ENCODE data around the gene CMTM6. TPM values are rescaled to one million over a fixed set of nuclear protein-coding genes. Genes with fewer than 3 reads are reported as not detected.
"Not testable (repeated sequence)": the region's sequence is repeated elsewhere in the genome, so short reads cannot be mapped to it uniquely, and the experiment has no call there.

Gene CMTM6
- total RNA-seq, 1 donor from 2014 or later = 53.6 TPM

- not testable (repeated sequence) for H3K27ac ChIP-seq (ENCODE audit: low read depth, low read length); H3K4me3 ChIP-seq (ENCODE audit: insufficient read depth, low read depth, low read length); H3K4me1 Mint-ChIP-seq (ENCODE audit: low read depth, unreplicated experiment); FAIRE-seq; H3K9me3 Mint-ChIP-seq (ENCODE audit: unreplicated experiment); H3K4me1 ChIP-seq (ENCODE audit: insufficient read depth, low read length); H3K9me3 ChIP-seq (ENCODE audit: insufficient read depth, low read depth, low read length); H3K4me2 ChIP-seq (ENCODE audit: low read length); H3K36me3 Mint-ChIP-seq (ENCODE audit: low read depth, unreplicated experiment); H3K27me3 Mint-ChIP-seq (ENCODE audit: low read depth, unreplicated experiment); DNase-seq (ENCODE audit: low read depth); H3K36me3 ChIP-seq (ENCODE audit: insufficient read depth, low read length); H3K79me2 ChIP-seq (ENCODE audit: insufficient read depth, low read length); H4K20me1 ChIP-seq (ENCODE audit: insufficient read depth, low read length); H2AFZ ChIP-seq (ENCODE audit: low read depth, low read length); H3K27me3 ChIP-seq (ENCODE audit: insufficient read depth, low read length); H3K9ac ChIP-seq (ENCODE audit: low read length); H3K4me3 Mint-ChIP-seq (ENCODE audit: unreplicated experiment)
- peak overlapping the region; percentile 2 for H3K27ac Mint-ChIP-seq (ENCODE audit: unreplicated experiment)
These were observed 41.7 kb downstream of the CMTM6 start for GRCh38 chr3:32460817-32461496.

- no peaks in the 10 kb centered on the region for H3K27me3 Mint-ChIP-seq (ENCODE audit: low read depth, unreplicated experiment)
- H3K4me2 ChIP-seq (ENCODE audit: low read length) = no peak overlapping the region
- no peaks in the 10 kb centered on the region for H3K79me2 ChIP-seq (ENCODE audit: insufficient read depth, low read length)
- H3K9me3 Mint-ChIP-seq (ENCODE audit: unreplicated experiment) = no peaks in the 10 kb centered on the region
- H3K36me3 Mint-ChIP-seq (ENCODE audit: low read depth, unreplicated experiment) = peaks cover 7% of the 10 kb centered on the region
- TF ChIP-seq CTCF (IDR thresholded peaks at IDR 0.05; ENCODE audit: insufficient read depth, low read depth, low read length) (no peak), EZH2 (IDR thresholded peaks at IDR 0.05; ENCODE audit: insufficient read depth, low read length) (no peak)
- no peak overlapping the region for H3K9ac ChIP-seq (ENCODE audit: low read length)
- H3K4me1 Mint-ChIP-seq (ENCODE audit: low read depth, unreplicated experiment) = peaks cover 8% of the 10 kb centered on the region
- no peaks in the 10 kb centered on the region for H4K20me1 ChIP-seq (ENCODE audit: insufficient read depth, low read length)
- FAIRE-seq (no peak), DNase-seq (ENCODE audit: low read depth) (no peak)
- no peak overlapping the region for H2AFZ ChIP-seq (ENCODE audit: low read depth, low read length)
- no peak overlapping the region for H3K4me3 ChIP-seq (ENCODE audit: insufficient read depth, low read depth, low read length)
- no peaks in the 10 kb centered on the region for H3K27me3 ChIP-seq (ENCODE audit: insufficient read depth, low read length)
- no peaks in the 10 kb centered on the region for H3K36me3 ChIP-seq (ENCODE audit: insufficient read depth, low read length)
- H3K27ac ChIP-seq (ENCODE audit: low read depth, low read length) = no peak overlapping the region
- H3K9me3 ChIP-seq (ENCODE audit: insufficient read depth, low read depth, low read length) = no peaks in the 10 kb centered on the region
- no peaks in the 10 kb centered on the region for H3K4me1 ChIP-seq (ENCODE audit: insufficient read depth, low read length)
- H3K27ac Mint-ChIP-seq (ENCODE audit: unreplicated experiment) = no peak overlapping the region
- no peak overlapping the region for H3K4me3 Mint-ChIP-seq (ENCODE audit: unreplicated experiment)
These were observed 42.5 kb downstream of the CMTM6 start for GRCh38 chr3:32460031-32460749.

- Mint-ChIP-seq H3K9me3 (ENCODE audit: unreplicated experiment) (no peaks in the 10 kb centered on the region), H3K4me3 (ENCODE audit: unreplicated experiment) (no peak overlapping the region), H3K36me3 (ENCODE audit: low read depth, unreplicated experiment) (peaks cover 7% of the 10 kb centered on the region), H3K27ac (ENCODE audit: unreplicated experiment) (no peak overlapping the region), H3K4me1 (ENCODE audit: low read depth, unreplicated experiment) (peaks cover 8% of the 10 kb centered on the region), H3K27me3 (ENCODE audit: low read depth, unreplicated experiment) (no peaks in the 10 kb centered on the region)
- Histone ChIP-seq H3K27ac (ENCODE audit: low read depth, low read length) (no peak overlapping the region), H3K4me2 (ENCODE audit: low read length) (no peak overlapping the region), H3K79me2 (ENCODE audit: insufficient read depth, low read length) (no peaks in the 10 kb centered on the region), H4K20me1 (ENCODE audit: insufficient read depth, low read length) (no peaks in the 10 kb centered on the region), H3K27me3 (ENCODE audit: insufficient read depth, low read length) (no peaks in the 10 kb centered on the region), H2AFZ (ENCODE audit: low read depth, low read length) (no peak overlapping the region), H3K4me1 (ENCODE audit: insufficient read depth, low read length) (no peaks in the 10 kb centered on the region), H3K4me3 (ENCODE audit: insufficient read depth, low read depth, low read length) (no peak overlapping the region), H3K9ac (ENCODE audit: low read length) (no peak overlapping the region), H3K36me3 (ENCODE audit: insufficient read depth, low read length) (no peaks in the 10 kb centered on the region), H3K9me3 (ENCODE audit: insufficient read depth, low read depth, low read length) (no peaks in the 10 kb centered on the region)
- FAIRE-seq (no peak), DNase-seq (ENCODE audit: low read depth) (no peak)
- TF ChIP-seq CTCF (IDR thresholded peaks at IDR 0.05; ENCODE audit: insufficient read depth, low read depth, low read length) (no peak), EZH2 (IDR thresholded peaks at IDR 0.05; ENCODE audit: insufficient read depth, low read length) (no peak)
These were observed 43.2 kb downstream of the CMTM6 start for GRCh38 chr3:32459450-32459849.

All from astrocyte (in vitro differentiated cells and primary cell).